Peyer's patch (tissue), 4 donors: ENCODE results near the gene PROX1. TPM values are rescaled to one million over a fixed set of nuclear protein-coding genes. Genes with fewer than 3 reads are reported as not detected.
"Not testable (repeated sequence)": the region's sequence is repeated elsewhere in the genome, so short reads cannot be mapped to it uniquely, and the experiment has no call there.

Experiments used
- DNase-seq, 3 donors: peaks; one replicate each; pipeline ENCODE4 v3.0.0-alpha.2; 2017 to 2019
- H3K27ac ChIP-seq, 4 donors: fragments of 200-600 bp; sonication (generic); one replicate each; pipeline ENCODE4 v1.5.1; 2016 to 2019
- H3K27me3 ChIP-seq, 2 donors: fragments of 200-600 bp; sonication (generic); one replicate each; pipeline ENCODE4 v1.5.1; 2019
- H3K36me3 ChIP-seq, 3 donors: fragments of 200-600 bp; sonication (generic); one replicate each; pipeline ENCODE4 v1.5.1; 2016 to 2019
- H3K4me1 ChIP-seq, 4 donors: fragments of 200-600 bp; sonication (generic); one replicate each; pipeline ENCODE4 v1.5.1; 2016 to 2019
- H3K4me3 ChIP-seq, 4 donors: fragments of 200-600 bp; sonication (generic); 1 replicate in 3 of 4; 2 replicates in 1 of 4; pipeline ENCODE4 v1.5.1; 2016 to 2019; ENCODE audit warnings: mild to moderate bottlenecking in 1 of 4
- H3K9me3 ChIP-seq, 4 donors: fragments of 200-600 bp; sonication (generic); one replicate each; pipeline ENCODE4 v1.5.1; 2016 to 2019; ENCODE audit warnings: mild to moderate bottlenecking in 1 of 4
- CTCF ChIP-seq, 6 experiments: fragments of 450-650 bp in 4 of 6; fragments of 200-600 bp in 2 of 6; sonication (generic) in 1 of 6; IDR thresholded peaks; one replicate each; pipeline ENCODE4 v1.5.1; 2017 to 2019; ENCODE audit warnings: antibody characterized with exemption in 6 of 6, mild to moderate bottlenecking in 3 of 6, moderate library complexity in 1 of 6
- POLR2A ChIP-seq, 2 donors: fragments of 450-650 bp; IDR thresholded peaks; one replicate each; pipeline ENCODE4 v1.5.1; 2017; ENCODE audit warnings: antibody characterized with exemption in 2 of 2, mild to moderate bottlenecking in 2 of 2, moderate library complexity in 2 of 2
- total RNA-seq, 4 donors: library from RNA; depleted of rRNA; stranded (reverse); fragments of >200 nt; gene quantifications; one replicate each; pipeline ENCODE4 v1.1.0, GENCODE V29; 2016

Gene PROX1
- total RNA-seq, 4 donors from 2014 or later = 7.4 to 26.4 (median 13.7) TPM

- no peak for DNase-seq
- H3K9me3 ChIP-seq = no peaks in the 10 kb centered on the region
- no peak overlapping the region for H3K4me3 ChIP-seq
- H3K27me3 ChIP-seq = no peaks in the 10 kb centered on the region
- H3K36me3 ChIP-seq = no peaks in the 10 kb centered on the region
- H3K4me1 ChIP-seq = no peaks in the 10 kb centered on the region
- no peak for TF ChIP-seq POLR2A (IDR thresholded peaks at IDR 0.05)
- TF ChIP-seq CTCF (IDR thresholded peaks at IDR 0.05) = no peak
- no peak overlapping the region for H3K27ac ChIP-seq
These were observed 91.2 kb downstream of the PROX1 start for GRCh38 chr1:214078950-214079349.

- no peak for TF ChIP-seq CTCF (IDR thresholded peaks at IDR 0.05)
- no peak for TF ChIP-seq POLR2A (IDR thresholded peaks at IDR 0.05)
- Histone ChIP-seq H3K36me3 (no peaks in the 10 kb centered on the region), H3K27ac (no peak overlapping the region), H3K27me3 (no peaks in the 10 kb centered on the region), H3K4me1 (no peaks in the 10 kb centered on the region), H3K9me3 (no peaks in the 10 kb centered on the region), H3K4me3 (no peak overlapping the region)
- DNase-seq = no peak
These were observed 97.6 kb downstream of the PROX1 start for GRCh38 chr1:214085325-214085724.

- DNase-seq = no peak
- Histone ChIP-seq H3K27ac (no peak overlapping the region), H3K27me3 (no peaks in the 10 kb centered on the region), H3K4me3 (no peak overlapping the region), H3K4me1 (no peaks in the 10 kb centered on the region), H3K9me3 (no peaks in the 10 kb centered on the region), H3K36me3 (no peaks in the 10 kb centered on the region)
- TF ChIP-seq POLR2A (IDR thresholded peaks at IDR 0.05) = no peak
- TF ChIP-seq CTCF (IDR thresholded peaks at IDR 0.05) = no peak
These were observed 99.2 kb downstream of the PROX1 start for GRCh38 chr1:214086945-214087344.

- not testable (repeated sequence) for H3K36me3 ChIP-seq, H3K27me3 ChIP-seq, DNase-seq, H3K27ac ChIP-seq, H3K9me3 ChIP-seq, H3K4me3 ChIP-seq, H3K4me1 ChIP-seq
These were observed 101.2 kb downstream of the PROX1 start for GRCh38 chr1:214089003-214089402.
